CD4-positive, alpha-beta T cell treated with Interleukin-4 for 4 hours (primary cell): Measurements from ENCODE around the gene HNRNPA2B1.

Experiments
- DNase-seq: peaks from one replicate; pipeline ENCODE4 v3.0.0-alpha.2; 2020

HNRNPA2B1 gene

DNA sequence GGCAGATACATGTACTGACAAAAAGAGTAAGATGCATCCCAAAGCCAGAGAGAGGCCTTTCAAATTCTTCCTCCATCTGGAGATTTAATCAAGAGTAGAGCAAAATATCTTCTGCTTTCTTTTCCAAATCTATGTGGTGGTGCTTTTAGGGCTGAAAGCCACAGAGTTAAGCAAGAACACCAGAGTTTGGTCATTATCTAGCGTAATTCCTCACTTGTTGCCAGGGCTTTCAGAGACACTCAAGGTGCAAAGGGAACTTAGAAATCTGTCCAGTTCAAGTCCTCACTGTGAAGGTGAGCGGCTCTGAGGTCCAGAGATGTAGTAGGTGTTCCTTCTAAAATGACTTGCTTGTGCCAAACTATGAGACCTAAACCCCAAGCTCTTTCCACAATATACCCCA is 59.5 kb downstream of the HNRNPA2B1 start:
- DNase-seq = no peak

GRCh38 chr7:26140380-26140779 is 60.2 kb downstream of the HNRNPA2B1 start:
- no peak for DNase-seq
